Activated naive CD4-positive, alpha-beta T cell treated with anti-CD3 and anti-CD28 coated beads, Interleukin-2, amount 50 U/mL, for 72 hours (primary cell): Measurements from ENCODE around the gene STX8. TPM values are rescaled to one million over a fixed set of nuclear protein-coding genes. Genes with fewer than 3 reads are reported as not detected.
"Not testable (repeated sequence)": the region's sequence is repeated elsewhere in the genome, so short reads cannot be mapped to it uniquely, and the experiment has no call there.

Experiments used
- ATAC-seq, 2 donors: fragments of 150-1000 bp; cut with Tn5 transposase; 2 replicates each; pipeline ENCODE4 v1.10.0; 2021; ENCODE audit warnings: mild to moderate bottlenecking in 2 of 2, moderate library complexity in 2 of 2
- DNase-seq, 2 donors: peaks; one replicate each; pipeline ENCODE4 v3.0.0; 2021 to 2022; ENCODE audit warnings: low spot score in 2 of 2
- H3K27ac Mint-ChIP-seq, 2 donors: one replicate each; pipeline ENCODE4 v1.8.0; 2022; ENCODE audit warnings: mild to moderate bottlenecking in 2 of 2, mixed read lengths in 2 of 2
- H3K36me3 Mint-ChIP-seq, 2 donors: one replicate each; pipeline ENCODE4 v1.8.0; 2022; ENCODE audit warnings: mixed read lengths in 2 of 2
- H3K9me3 Mint-ChIP-seq, 2 donors: one replicate each; pipeline ENCODE4 v1.8.0; 2022; ENCODE audit warnings: mixed read lengths in 2 of 2
- total RNA-seq, 2 donors: library from RNA; stranded (reverse); gene quantifications; one replicate each; pipeline ENCODE4 v1.2.3, GENCODE V29; 2022

The STX8 gene
- total RNA-seq, 2 donors from 2014 or later = 42.1 to 65.4 TPM

GRCh38 chr17:9568004-9568403 lies 7.6 kb downstream of the STX8 start:
- Mint-ChIP-seq H3K27ac (peak overlapping the region in 1 of 2 donors; percentile 36), H3K9me3 (no peaks in the 10 kb centered on the region), H3K36me3 (peaks cover 0 to 22% of the 10 kb centered on the region in 2 donors)
- ATAC-seq (no peak), DNase-seq (no peak)

GRCh38 chr17:9566739-9567138 lies 8.9 kb downstream of the STX8 start:
- H3K36me3 Mint-ChIP-seq = peaks cover 0 to 22% of the 10 kb centered on the region in 2 donors
- not testable (repeated sequence) for ATAC-seq, DNase-seq, H3K9me3 Mint-ChIP-seq, H3K27ac Mint-ChIP-seq

- Mint-ChIP-seq H3K27ac (no peak overlapping the region), H3K36me3 (peaks cover 0 to 22% of the 10 kb centered on the region in 2 donors), H3K9me3 (no peaks in the 10 kb centered on the region)
- no peak for DNase-seq
- ATAC-seq = no peak
Measured at GRCh38 chr17:9566067-9566466, 9.6 kb downstream of the STX8 start.

- DNase-seq = no peak
- no peak for ATAC-seq
- peaks cover 0 to 22% of the 10 kb centered on the region in 2 donors for H3K36me3 Mint-ChIP-seq
- H3K27ac Mint-ChIP-seq = no peak overlapping the region
- no peaks in the 10 kb centered on the region for H3K9me3 Mint-ChIP-seq
Measured at GRCh38 chr17:9564104-9564503, 11.5 kb downstream of the STX8 start.

GRCh38 chr17:9557857-9558256 lies 17.8 kb downstream of the STX8 start:
- Mint-ChIP-seq H3K27ac (peak overlapping the region in 1 of 2 donors; percentile 40), H3K9me3 (no peaks in the 10 kb centered on the region), H3K36me3 (no peaks in the 10 kb centered on the region)
- DNase-seq (no peak), ATAC-seq (no peak)

GRCh38 chr17:9557161-9557755 lies 18.4 kb downstream of the STX8 start:
- H3K36me3 Mint-ChIP-seq = no peaks in the 10 kb centered on the region
- ATAC-seq (no peak), DNase-seq (no peak)
- no peak overlapping the region for H3K27ac Mint-ChIP-seq
- no peaks in the 10 kb centered on the region for H3K9me3 Mint-ChIP-seq

- peak in 1 of 2 donors; percentile 26 for ATAC-seq
- H3K9me3 Mint-ChIP-seq, H3K36me3 Mint-ChIP-seq, H3K27ac Mint-ChIP-seq: not testable (repeated sequence)
- DNase-seq = peak in 1 of 2 donors; percentile 51
Measured at GRCh38 chr17:9554715-9555114, 20.9 kb downstream of the STX8 start.

GRCh38 chr17:9553596-9553995 lies 22.0 kb downstream of the STX8 start:
- ATAC-seq = no peak
- Mint-ChIP-seq H3K27ac (no peak overlapping the region), H3K9me3 (no peaks in the 10 kb centered on the region), H3K36me3 (no peaks in the 10 kb centered on the region)
- DNase-seq = no peak

- no peak for DNase-seq
- H3K36me3 Mint-ChIP-seq = no peaks in the 10 kb centered on the region
- H3K27ac Mint-ChIP-seq = no peak overlapping the region
- H3K9me3 Mint-ChIP-seq = no peaks in the 10 kb centered on the region
- ATAC-seq = no peak
Measured at GRCh38 chr17:9553181-9553580, 22.4 kb downstream of the STX8 start.

- H3K27ac Mint-ChIP-seq = peak overlapping the region; percentile 23 to 84
- DNase-seq (no peak), ATAC-seq (peak in 1 of 2 donors; percentile 89)
- no peaks in the 10 kb centered on the region for H3K36me3 Mint-ChIP-seq
- no peaks in the 10 kb centered on the region for H3K9me3 Mint-ChIP-seq
Measured at GRCh38 chr17:9549215-9549614, 26.4 kb downstream of the STX8 start.

- ATAC-seq (no peak), DNase-seq (no peak)
- no peaks in the 10 kb centered on the region for H3K9me3 Mint-ChIP-seq
- H3K27ac Mint-ChIP-seq = no peak overlapping the region
- peaks cover 0 to 8% of the 10 kb centered on the region in 2 donors for H3K36me3 Mint-ChIP-seq
Measured at GRCh38 chr17:9544221-9544620, 31.4 kb downstream of the STX8 start.

- H3K36me3 Mint-ChIP-seq = peaks cover 0 to 13% of the 10 kb centered on the region in 2 donors
- ATAC-seq (no peak), DNase-seq (no peak)
- no peaks in the 10 kb centered on the region for H3K9me3 Mint-ChIP-seq
- H3K27ac Mint-ChIP-seq = no peak overlapping the region
Measured at GRCh38 chr17:9541718-9542117, 33.9 kb downstream of the STX8 start.

GRCh38 chr17:9538626-9539025 lies 37.0 kb downstream of the STX8 start:
- H3K36me3 Mint-ChIP-seq = peaks cover 0 to 13% of the 10 kb centered on the region in 2 donors
- no peak for ATAC-seq
- H3K27ac Mint-ChIP-seq = no peak overlapping the region
- no peak for DNase-seq
- H3K9me3 Mint-ChIP-seq = no peaks in the 10 kb centered on the region

- no peak for ATAC-seq
- peak overlapping the region in 1 of 2 donors; percentile 10 for H3K27ac Mint-ChIP-seq
Measured at GRCh38 chr17:9537177-9537776, 38.3 kb downstream of the STX8 start.

GRCh38 chr17:9536061-9536460 lies 39.6 kb downstream of the STX8 start:
- no peak for DNase-seq
- H3K9me3 Mint-ChIP-seq = no peaks in the 10 kb centered on the region
- H3K36me3 Mint-ChIP-seq = peaks cover 0 to 12% of the 10 kb centered on the region in 2 donors
- no peak overlapping the region for H3K27ac Mint-ChIP-seq
- ATAC-seq = no peak

More at GRCh38 chr17:9537177-9537776, 38.3 kb downstream of the STX8 start:
- H3K36me3 Mint-ChIP-seq = peaks cover 0 to 13% of the 10 kb centered on the region in 2 donors
- no peaks in the 10 kb centered on the region for H3K9me3 Mint-ChIP-seq
- DNase-seq = no peak

- no peak for ATAC-seq
- H3K36me3 Mint-ChIP-seq = no peaks in the 10 kb centered on the region
- no peak overlapping the region for H3K27ac Mint-ChIP-seq
Measured at GRCh38 chr17:9533441-9533840, 42.2 kb downstream of the STX8 start.

GRCh38 chr17:9532715-9533114 lies 42.9 kb downstream of the STX8 start:
- ATAC-seq (no peak), DNase-seq (no peak)
- no peaks in the 10 kb centered on the region for H3K36me3 Mint-ChIP-seq
- no peaks in the 10 kb centered on the region for H3K9me3 Mint-ChIP-seq
- no peak overlapping the region for H3K27ac Mint-ChIP-seq

More at GRCh38 chr17:9533441-9533840, 42.2 kb downstream of the STX8 start:
- DNase-seq = no peak
- no peaks in the 10 kb centered on the region for H3K9me3 Mint-ChIP-seq

GRCh38 chr17:9531034-9531433 lies 44.6 kb downstream of the STX8 start:
- no peak overlapping the region for H3K27ac Mint-ChIP-seq
- DNase-seq = no peak
- H3K36me3 Mint-ChIP-seq = no peaks in the 10 kb centered on the region
- H3K9me3 Mint-ChIP-seq = no peaks in the 10 kb centered on the region
- no peak for ATAC-seq
